GM12878 (cell line): ENCODE results near the gene MBD2. TPM values are rescaled to one million over a fixed set of nuclear protein-coding genes. Genes with fewer than 3 reads are reported as not detected.
"Not testable (repeated sequence)": the region's sequence is repeated elsewhere in the genome, so short reads cannot be mapped to it uniquely, and the experiment has no call there.

Experiments used
- ATAC-seq: fragments of 200-7000 bp; cut with Tn5 transposase; 3 replicates; pipeline ENCODE4 v1.9.1; 2020; ENCODE audit warnings: mild to moderate bottlenecking, moderate library complexity
- BruUV-seq: library from RNA; stranded (reverse); fragments of 400-500 nt; replicated peaks from 2 replicates; lab custom pipeline; 2021; lab: Mats Ljungman, UMichigan
- CTCF ChIA-PET: fragments of 300-600 bp; sonication (Branson Sonifier 250); formaldehyde crosslinking; extraction: SDS; loops from one replicate; lab custom pipeline; 2021; ENCODE audit warnings: inconsistent platforms; lab: Yijun Ruan, JAX
- POLR2A ChIA-PET: fragments of 350-600 bp; formaldehyde crosslinking; extraction: SDS; loops from one replicate; lab custom pipeline; 2021; ENCODE audit warnings: inconsistent platforms; lab: Charles Lee
- RAD21 ChIA-PET: fragments of 300-600 bp; sonication (Branson Sonifier 250); formaldehyde crosslinking; loops from one replicate; lab custom pipeline; 2023; ENCODE audit warnings: antibody characterized with exemption; ENCODE audit not compliant: unreplicated experiment; lab: Charles Lee
- SMC1A ChIA-PET: fragments of 300-600 bp; sonication (Branson Sonifier 250); formaldehyde crosslinking; loops from one replicate; lab custom pipeline; 2023; ENCODE audit not compliant: unreplicated experiment, uncharacterized antibody; lab: Charles Lee
- DNase-seq: peaks from one replicate; pipeline ENCODE4 v3.0.0-alpha.2; 2011; ENCODE audit warnings: low read depth, low spot score
- FAIRE-seq: peaks from 3 replicates; lab custom pipeline; 2011; peaks lifted over from hg19 to GRCh38; lab: Jason Lieb, UNC
- H2AFZ ChIP-seq: 2 replicates; pipeline ENCODE4 v1.6.0; 2011; ENCODE audit warnings: low read depth, low read length, control low read depth; ENCODE audit not compliant: control insufficient read depth
- H3K27ac ChIP-seq: 2 replicates; pipeline ENCODE4 v1.5.1; 2011; ENCODE audit warnings: control low read depth; ENCODE audit not compliant: control insufficient read depth, insufficient read depth
- H3K27me3 ChIP-seq, 2 experiments: replicated peaks in 1 of 2; 2 replicates each; pipeline versions ENCODE4 v1.6.0 to v1.6.1; 2011; ENCODE audit warnings: low read length in 1 of 2; ENCODE audit not compliant: control insufficient read depth in 2 of 2, insufficient read depth in 2 of 2
- H3K36me3 ChIP-seq, 2 experiments: 2 replicates each; pipeline ENCODE4 v1.5.1; 2011; ENCODE audit warnings: low read length in 1 of 2; ENCODE audit not compliant: control insufficient read depth in 2 of 2, insufficient read depth in 2 of 2
- H3K4me1 ChIP-seq: 2 replicates; pipeline ENCODE4 v1.6.1; 2011; ENCODE audit warnings: mild to moderate bottlenecking, low read length, moderate library complexity, mixed read lengths; ENCODE audit not compliant: control insufficient read depth, insufficient read depth
- H3K4me2 ChIP-seq: 2 replicates; pipeline ENCODE4 v1.6.0; 2011; ENCODE audit warnings: control low read depth; ENCODE audit not compliant: control insufficient read depth, insufficient read depth
- H3K4me3 ChIP-seq: fragments of 200-600 bp; sonication (generic); 2 replicates; pipeline ENCODE4 v1.5.1; 2016
- H3K79me2 ChIP-seq: 2 replicates; pipeline ENCODE4 v1.6.0; 2011; ENCODE audit warnings: low read length; ENCODE audit not compliant: control insufficient read depth, insufficient read depth
- H3K9ac ChIP-seq: 2 replicates; pipeline ENCODE4 v1.8.0; 2011; ENCODE audit warnings: low read length, control low read depth, mixed read lengths; ENCODE audit not compliant: control insufficient read depth, insufficient read depth
- H3K9me3 ChIP-seq: replicated peaks from 3 replicates; pipeline ENCODE4 v1.5.1; 2011; ENCODE audit warnings: mild to moderate bottlenecking, low read length; ENCODE audit not compliant: control insufficient read depth, insufficient read depth
- H4K20me1 ChIP-seq: 2 replicates; pipeline ENCODE4 v1.6.0; 2011; ENCODE audit not compliant: control insufficient read depth, insufficient read depth
- EP300 ChIP-seq, 2 experiments: fragments of 150-350 bp in 1 of 2; IDR thresholded peaks; 2 replicates each; pipeline ENCODE4 v1.6.1; 2011 to 2012; ENCODE audit warnings: low read depth in 2 of 2, low read length in 2 of 2, borderline replicate concordance in 1 of 2, improper control_type of control experiment in 1 of 2, inconsistent platforms in 1 of 2; ENCODE audit not compliant: control insufficient read depth in 1 of 2
- IRF4 ChIP-seq: IDR thresholded peaks from 2 replicates; pipeline ENCODE4 v1.6.1; 2011; ENCODE audit warnings: low read depth, low read length
- RFX5 ChIP-seq: IDR thresholded peaks from 2 replicates; pipeline ENCODE4 v1.6.1; 2011; ENCODE audit warnings: low read depth, low read length, improper control_type of control experiment
- WGBS: methylation state at CpG from one replicate; pipeline ENCODE4 v1.1.6; 2016; ENCODE audit warnings: low lambda C conversion rate; ENCODE audit not compliant: insufficient replicate concordance, insufficient coverage; ENCODE audit errors: missing lambda C conversion rate; 5-methylcytosine and 5-hydroxymethylcytosine counted together
- in situ Hi-C: fragments of 300-500 bp; cut with MboI; formaldehyde crosslinking; loops from 9 replicates; pipeline ENCODE4 v1.14.3; 2018; ENCODE audit warnings: mixed read lengths
- intact Hi-C: fragments of 100-400 bp; cut with micrococcal nuclease; formaldehyde crosslinking; loops from one replicate; pipeline ENCODE4 v1.14.2; 2022; ENCODE audit not compliant: unreplicated experiment
- polyA plus RNA-seq, 11 experiments: library from polyadenylated mRNA; depleted of rRNA in 4 of 11; unstranded in 6 of 11; stranded (reverse) in 5 of 11; fragments of >200 nt; fragmentation: Nextera tagmentation in 4 of 11; fragmentation: Illumina TruSeq in 1 of 11; extraction: Ambion mirVana in 4 of 11; extraction: Trizol in 1 of 11; gene quantifications; 1 replicate in 1 of 11; 2 replicates in 10 of 11; pipeline versions ENCODE4 v1.2.1 to v1.2.3, GENCODE V29; 2011 to 2016; ENCODE audit warnings: inconsistent platforms in 2 of 11, missing spikeins in 2 of 11, low read depth in 1 of 11
- total RNA-seq, 4 experiments: library from RNA; depleted of rRNA in 3 of 4; stranded (reverse); fragments of >200 nt in 3 of 4; fragmentation: Illumina TruSeq in 1 of 4; extraction: Trizol in 1 of 4; gene quantifications; 2 replicates each; pipeline versions ENCODE4 v1.2.1 to v1.2.3, GENCODE V29; 2013 to 2021

Gene MBD2
- total and polyA plus RNA-seq, 10 of the 15 experiments (the other 5 are each of a cell fraction or from before 2014, with no cell fraction given): 24.1 to 276 (median 57.9) TPM

DNA sequence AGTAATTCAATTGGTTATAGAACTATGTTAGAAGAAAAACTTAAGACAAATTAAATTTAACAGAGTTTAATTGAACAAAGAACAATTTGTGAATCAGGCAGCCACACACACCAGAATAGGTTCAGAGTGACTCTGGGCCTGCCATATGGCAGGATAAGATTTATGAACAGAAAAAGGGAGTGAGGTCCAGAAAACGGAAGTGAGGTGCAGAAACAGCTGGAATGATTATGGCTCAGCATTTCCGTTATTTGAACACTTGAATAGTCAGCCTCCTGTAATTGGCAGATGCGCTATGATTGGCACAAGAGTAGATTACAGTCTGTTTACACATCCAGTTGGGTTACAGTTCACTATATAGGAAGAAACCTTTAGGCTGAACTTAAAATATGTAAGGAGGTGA lies 99.0 kb downstream of the MBD2 start (continued):
- no peak for TF ChIP-seq RFX5
- no peak for TF ChIP-seq IRF4
- no peak for TF ChIP-seq EP300 (IDR thresholded peaks at IDR 0.05; ENCODE audit: borderline replicate concordance in 1 of 2, control insufficient read depth in 1 of 2, low read depth in 2 of 2, low read length in 2 of 2)

DNA sequence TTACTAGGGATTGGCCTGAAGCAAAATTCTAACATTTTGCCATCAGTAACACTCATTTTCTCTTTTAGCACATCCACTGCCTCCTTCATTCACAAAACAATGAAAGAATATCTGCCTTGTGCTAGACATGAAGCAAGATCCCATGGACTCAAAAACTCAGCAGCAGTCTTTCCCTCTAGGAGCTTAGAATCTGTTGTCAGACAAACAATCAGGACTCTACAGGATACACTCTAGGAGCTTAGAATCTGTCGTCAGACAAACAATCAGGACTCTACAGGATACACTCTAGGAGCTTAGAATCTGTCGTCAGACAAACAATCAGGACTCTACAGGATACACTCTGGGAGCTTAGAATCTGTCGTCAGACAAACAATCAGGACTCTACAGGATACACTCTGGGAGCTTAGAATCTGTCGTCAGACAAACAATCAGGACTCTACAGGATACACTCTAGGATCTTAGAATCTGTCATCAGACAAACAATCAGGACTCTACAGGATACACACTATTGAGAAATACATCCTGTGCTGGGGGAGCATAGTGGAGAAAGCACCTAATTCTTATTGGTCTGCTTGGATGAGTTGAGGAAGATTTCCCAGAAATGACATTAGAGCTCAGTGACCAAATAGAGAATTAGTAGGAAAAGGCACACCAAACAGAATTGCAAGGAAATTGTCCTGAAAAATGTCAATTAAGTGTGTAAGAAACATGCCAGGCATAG lies 100.6 kb downstream of the MBD2 start:
- H4K20me1 ChIP-seq, H3K9ac ChIP-seq, RAD21 ChIA-PET, H3K4me2 ChIP-seq, H3K27ac ChIP-seq, H3K79me2 ChIP-seq, H3K27me3 ChIP-seq, intact Hi-C loops, FAIRE-seq, H3K4me1 ChIP-seq, POLR2A ChIA-PET, H3K9me3 ChIP-seq, ATAC-seq, DNase-seq, H2AFZ ChIP-seq, BruUV-seq, H3K4me3 ChIP-seq, H3K36me3 ChIP-seq, in situ Hi-C loops: not testable (repeated sequence)
- SMC1A ChIA-PET: interaction anchor here (0.8 to 1.7 kb wide), 4 partner anchors 12 to 147 kb away, joined by 3 to 4 read pairs (median 4); no protein-coding TSS in a partner anchor
- 100% methylated on average over 4 of the region's 4 CpGs for WGBS
- CTCF ChIA-PET: interaction anchor here (0.9 to 1.4 kb wide), 3 partner anchors 10 to 557 kb away, joined by 3 to 5 read pairs (median 4); no protein-coding TSS in a partner anchor
